ENCODE measurements around the gene PLEKHM2.
A peak's percentile ranks its signal among the peaks of the same experiment; 100 is the strongest.
"Not testable (repeated sequence)": the region's sequence is repeated elsewhere in the genome, so short reads cannot be mapped to it uniquely, and the experiment has no call there.

The PLEKHM2 gene

DNA sequence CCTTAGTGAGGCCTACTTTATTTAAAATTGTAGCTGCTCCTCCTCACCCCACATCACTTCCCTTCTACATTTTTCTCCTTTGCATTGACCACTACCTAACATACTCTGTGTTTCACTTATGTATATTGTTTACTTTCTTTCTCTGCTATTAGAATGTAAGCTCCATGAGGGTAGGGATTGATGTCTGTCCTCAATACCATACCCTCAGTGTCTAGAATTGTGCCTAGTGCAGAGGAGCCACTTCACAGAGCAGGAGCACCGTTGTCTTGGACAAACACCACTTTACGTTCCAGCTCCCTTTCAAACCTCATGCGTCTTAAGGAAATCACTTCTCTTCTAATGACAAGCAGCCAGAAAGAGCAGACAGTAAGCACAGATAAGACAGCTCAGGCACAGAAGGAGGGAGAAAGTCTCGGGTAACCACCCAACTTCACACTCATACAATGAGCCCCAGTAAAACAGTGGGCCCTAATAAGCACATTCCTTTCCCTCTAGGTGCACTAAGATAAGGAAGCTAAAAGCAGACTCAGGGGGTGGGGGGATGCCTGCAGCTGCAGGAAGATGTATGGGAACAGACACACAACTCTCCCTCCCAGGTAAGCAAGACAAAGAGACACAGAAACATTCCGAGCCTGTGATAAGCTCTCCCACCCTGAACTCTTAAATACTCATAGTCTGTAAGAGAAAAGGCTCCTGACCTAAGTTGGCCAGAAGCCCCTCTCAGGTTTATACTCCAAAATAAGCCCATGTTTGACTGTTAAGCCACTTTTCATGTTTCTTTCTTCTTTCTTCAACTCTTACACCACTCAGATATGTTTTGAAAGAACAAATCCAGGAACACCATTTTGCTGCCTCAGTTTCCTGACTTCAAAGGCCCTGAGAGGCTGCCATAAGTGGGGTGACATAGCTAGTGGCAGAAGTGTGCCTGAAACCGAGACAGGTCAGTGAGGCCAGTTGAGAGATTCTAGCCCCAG, 7.1 kb upstream of the PLEKHM2 start:
- no peak for DNase-seq

DNA sequence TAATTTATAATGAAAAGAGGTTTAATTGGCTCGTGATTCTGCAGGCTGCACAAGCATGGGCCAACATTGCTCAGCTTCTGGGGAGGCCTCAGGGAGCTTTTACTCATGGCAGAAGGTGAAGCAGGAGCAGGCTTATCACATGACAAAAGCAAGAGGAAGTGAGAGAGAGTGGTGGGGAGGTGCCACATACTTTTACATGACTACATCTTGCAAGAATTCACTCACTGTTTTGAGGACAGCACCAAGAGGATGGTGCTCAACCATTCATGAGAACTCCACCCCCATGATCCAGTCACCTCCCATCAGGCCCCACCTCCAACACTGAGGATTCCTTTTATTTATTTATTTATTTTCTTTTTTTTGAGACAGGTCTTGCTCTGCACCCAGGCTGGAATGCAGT, 5.5 kb upstream of the PLEKHM2 start:
- DNase-seq = peak; percentile 35

DNA sequence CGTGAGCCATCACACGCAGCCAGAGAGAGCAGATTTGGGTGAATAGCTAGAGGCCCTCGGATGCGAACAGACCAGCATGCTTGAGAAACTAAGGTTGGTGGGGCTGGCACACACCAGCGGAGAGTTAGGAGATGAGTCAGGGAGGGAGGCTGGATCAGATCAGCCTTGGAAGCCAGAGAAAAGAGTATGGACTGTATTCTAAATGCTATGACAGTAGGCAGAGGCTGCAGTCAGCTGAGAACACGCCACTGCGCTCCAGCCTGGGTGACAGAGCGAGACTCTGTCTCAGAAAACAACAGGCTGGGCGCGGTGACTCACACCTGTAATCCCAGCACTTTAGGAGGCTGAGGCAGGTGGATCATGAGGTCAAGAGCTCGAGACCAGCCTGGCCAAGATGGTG, 4.0 kb upstream of the PLEKHM2 start:
- DNase-seq = peak; percentile 31

DNA sequence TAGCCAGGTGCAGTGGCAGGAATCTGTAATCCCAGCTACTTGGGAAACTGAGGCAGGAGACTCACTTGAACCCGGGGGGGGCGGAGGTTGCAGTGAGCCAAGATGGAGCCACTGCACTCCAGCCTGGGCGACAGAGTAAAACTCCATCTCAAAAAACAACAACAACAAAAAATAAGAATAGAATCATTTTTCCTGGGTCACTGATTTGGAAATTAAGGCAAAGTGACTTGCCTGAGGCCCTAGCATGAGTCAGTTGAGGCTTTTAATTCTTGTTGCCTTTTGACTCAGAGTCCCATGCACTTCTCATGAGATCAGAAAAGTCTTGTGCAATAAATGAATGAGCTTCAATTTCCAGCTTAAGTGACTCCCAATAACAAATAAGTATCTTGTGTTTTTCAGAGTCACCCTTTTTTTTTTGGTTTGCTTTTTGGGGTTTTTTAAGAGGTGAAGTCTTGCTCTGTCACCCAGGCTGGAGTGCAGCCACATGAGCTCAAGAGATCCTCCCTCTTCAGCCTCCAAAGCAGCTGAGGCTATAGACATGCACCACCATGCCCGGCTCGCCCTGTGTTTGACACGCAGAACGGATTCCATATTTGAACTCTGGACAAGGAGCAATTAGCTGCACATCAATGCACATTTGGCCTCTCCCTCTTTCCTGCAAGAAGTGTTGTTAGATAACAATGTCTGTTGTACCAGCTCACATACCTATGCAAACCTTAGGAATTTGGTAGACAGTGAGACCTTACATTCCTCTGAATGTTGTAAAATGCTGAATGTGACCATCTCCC, 3.4 kb upstream of the PLEKHM2 start:
- DNase-seq = peak; percentile 30

DNA sequence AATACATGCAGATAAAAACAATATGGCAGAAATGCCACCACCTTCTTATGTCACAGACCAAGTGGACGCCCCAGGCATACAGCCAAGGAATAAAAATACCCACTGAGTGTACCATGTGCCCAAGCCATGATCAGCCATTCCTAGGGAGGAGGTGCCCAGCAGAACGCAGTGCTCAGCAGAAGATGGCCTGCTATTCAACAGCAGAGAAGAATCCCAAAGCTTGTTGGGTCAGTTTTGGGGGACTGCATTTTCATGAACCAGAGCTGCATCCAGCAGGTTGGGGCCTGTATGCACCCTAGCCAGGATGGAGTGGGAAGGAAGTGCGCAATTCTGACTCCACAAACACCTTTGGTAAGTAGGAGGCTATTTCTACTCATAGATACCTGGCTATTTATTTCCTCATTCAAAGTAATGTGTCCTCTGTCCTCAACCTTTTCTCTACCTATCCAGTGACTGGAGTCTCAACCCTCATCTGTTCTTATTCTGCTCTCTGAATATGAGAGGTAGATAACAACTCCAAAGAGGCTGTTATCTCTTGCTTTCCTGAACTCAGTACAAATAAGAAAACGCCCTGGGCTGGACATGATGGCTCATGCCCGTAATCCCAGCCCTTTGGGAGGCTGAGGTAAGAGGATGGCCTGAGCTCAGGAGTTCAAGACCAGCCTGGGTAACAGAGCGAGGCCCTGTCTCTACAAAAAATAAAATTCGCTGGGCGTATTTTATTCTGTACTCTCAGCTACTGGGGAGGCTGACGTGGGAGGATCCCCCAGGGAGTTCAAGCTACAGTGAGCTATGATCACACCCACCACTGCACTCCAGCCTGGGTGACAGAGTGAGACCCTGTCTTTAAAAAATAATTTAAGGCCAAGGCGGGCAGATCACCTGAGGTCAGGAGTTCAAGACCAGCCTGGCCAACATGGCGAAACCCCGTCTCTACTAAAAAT, 2.5 kb upstream of the PLEKHM2 start:
- no peak for DNase-seq

DNA sequence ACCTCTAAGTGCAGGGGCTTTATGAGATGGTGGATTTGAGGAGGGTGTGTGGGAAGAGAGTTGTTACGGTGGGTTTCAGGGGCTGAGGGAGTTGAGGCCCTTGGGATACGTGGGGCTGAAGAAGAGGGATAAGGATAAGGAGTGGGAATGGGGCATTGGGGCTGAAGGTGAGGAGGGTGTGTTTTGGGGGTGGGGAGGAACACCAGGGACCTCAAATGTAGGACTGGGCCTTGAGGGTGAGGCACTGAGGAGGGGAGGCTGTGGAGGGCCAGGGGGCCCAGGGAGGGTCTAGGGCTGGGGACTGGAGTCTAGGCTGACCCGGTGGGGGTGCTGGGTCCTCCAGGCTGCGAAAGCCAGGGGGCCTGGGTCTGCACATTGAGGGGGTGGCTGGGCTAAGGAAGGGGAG, 1.2 kb upstream of the PLEKHM2 start:
- DNase-seq = no peak

DNA sequence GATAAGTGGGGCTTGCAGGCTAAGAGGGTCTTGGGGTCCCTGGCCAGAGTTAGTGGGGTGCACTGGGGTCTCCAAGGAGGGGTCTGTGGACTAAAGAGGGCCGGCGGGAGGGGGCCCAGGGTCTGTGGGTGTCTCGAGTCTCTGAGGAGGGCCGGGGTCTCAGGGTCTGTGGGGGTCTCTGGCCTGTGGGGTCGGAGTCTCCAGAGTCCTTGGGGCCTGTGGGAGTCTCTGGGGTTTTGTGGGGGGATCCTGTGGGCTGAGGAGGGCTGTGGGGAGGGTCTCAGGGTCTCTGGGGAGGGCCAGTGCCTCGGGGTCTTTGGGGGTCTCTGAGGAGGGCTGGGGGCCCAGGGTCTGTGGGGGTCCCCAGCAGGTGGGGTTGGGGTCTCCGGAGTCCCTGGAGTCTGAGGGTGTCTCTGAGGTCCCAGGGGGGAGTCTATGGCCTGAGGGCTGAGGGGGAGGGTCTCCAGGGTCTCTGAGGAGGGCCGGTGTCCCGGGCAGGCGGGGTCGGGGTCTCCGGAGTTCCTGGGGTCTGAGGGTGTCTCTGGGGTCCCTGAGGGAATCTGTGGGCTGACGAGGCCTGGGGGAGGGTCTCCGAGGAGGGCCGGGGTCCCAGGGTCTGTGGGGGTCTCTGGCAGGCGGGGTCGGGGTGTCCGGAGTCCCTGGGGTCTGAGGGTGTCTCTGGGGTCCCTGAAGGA, 628 bp upstream of the PLEKHM2 start:
- DNase-seq = no peak

DNA sequence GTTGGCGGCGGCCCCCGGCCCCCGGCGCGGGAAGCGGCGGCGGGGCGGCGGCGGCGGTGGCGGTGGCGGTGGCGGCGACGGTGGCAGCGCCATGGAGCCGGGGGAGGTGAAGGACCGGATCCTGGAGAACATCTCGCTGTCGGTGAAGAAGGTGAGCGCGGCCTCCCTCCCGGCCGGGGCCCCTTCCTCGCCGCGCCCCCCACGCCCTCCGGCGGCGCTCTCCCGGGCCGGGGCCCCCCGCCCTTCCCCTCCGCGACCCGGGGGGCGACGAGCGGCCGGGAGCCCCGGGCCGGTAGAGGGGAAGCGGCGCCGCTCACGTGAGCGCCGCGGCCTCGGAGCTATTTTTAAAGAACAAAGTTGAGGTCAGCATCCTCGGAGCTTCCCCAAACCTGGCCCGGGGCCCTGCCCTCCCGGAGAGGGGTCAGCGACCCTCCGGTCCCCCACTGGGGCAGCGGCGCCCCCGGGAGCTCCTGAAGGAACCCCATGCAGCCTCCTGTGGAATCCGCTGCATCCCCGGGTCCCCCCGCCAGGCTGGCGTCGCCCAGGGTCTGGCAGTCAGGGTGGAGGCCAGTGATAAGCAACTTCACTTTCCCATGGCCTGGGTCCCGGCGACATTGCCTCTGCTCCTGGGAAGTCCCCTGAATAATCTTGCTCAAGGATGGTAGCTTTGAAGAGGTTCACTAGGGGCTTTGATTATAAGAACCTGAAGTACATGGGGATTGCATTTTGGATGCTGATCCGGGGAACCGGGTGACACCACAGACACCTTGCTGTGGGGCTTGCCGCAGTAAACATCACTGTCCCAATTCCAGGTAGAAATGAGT, 560 bp downstream of the PLEKHM2 start:
- DNase-seq = peak; percentile 33

DNA sequence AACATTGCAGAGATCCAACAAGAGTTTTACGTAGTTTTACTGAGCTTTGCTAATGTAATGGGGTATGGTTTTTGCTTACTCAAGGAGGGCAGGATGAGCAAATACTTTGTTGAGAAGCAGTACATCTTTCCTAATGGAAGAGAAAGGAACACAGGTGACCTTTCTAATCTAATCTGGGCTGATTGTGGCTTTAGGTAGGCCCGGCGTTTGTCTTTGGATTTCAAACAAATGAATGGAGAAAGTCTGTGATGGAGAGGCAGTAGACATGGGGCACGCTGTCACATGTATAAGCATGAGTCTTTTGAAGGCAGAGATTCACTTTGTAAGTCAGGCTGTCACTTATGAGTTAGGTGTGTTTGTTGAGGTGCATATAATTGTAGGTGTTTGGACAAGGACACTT, 1.7 kb downstream of the PLEKHM2 start:
- DNase-seq = no peak

DNA sequence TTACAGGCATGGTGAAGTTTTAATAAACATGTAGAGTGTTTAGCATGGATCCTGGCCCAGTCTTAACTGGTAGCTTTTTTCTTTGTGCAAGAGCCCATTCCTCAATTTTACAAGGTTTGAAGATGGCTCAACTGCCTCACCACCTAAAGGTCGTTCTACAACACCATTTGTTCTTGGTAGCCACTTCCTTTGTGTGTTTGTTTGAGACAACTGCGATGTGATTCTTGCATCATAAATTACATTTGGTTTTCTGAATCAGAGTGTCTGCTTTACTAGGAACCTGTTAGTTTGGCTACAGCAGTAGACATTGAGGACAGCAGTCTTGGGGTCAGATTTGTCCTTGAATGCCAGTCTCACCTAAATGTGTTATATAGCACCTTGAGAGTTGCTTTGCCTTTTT, 3.3 kb downstream of the PLEKHM2 start:
- no peak for DNase-seq

DNA sequence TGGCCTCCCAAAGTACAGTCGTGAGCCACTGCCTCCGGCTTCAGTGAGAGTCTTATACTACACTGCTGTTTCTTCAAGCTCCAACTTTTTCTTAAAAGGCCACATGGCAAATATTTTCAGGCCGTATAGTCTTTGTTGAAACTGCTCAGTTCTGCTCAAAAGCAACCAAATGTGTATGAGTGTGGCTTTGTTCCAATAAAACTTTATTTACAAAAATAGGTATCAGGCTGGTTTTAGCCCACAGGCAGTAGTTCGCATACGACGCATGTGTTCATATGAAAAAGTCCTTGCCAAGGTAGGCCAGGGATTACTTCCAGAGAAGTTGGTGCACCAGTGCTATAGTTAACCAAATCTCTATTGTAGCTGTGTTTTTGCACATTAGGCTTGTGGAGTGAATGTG, 6.2 kb downstream of the PLEKHM2 start:
- no peak for DNase-seq

DNA sequence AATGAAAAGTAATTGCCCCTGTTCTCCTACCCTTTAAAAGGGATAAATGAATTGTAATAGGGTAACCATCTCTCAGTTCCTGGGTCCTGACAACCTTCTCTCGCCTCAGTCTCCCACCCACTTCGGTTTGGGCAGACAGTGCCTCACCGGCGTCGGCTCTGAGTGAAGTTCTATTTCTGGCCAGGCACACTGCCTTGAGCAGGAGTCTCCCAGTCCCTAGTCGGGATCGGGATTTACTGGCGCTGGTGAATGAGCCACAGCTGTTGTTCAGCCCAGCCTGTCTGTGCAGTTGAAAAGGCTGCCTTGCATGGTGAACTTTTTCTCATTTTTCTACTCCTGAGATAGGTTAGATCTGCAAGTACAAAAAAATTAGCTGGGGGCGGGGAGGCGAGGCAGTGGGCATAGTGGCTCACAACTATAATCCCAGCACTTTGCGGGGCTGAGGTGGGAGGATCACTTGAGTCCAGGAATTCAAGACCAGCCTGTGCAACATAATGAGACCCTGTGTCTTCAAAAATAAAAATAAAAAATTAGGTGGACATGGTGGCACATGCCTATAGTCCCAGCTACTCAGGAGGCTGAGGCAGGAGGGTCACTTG, 7.4 kb downstream of the PLEKHM2 start:
- no peak for DNase-seq

DNA sequence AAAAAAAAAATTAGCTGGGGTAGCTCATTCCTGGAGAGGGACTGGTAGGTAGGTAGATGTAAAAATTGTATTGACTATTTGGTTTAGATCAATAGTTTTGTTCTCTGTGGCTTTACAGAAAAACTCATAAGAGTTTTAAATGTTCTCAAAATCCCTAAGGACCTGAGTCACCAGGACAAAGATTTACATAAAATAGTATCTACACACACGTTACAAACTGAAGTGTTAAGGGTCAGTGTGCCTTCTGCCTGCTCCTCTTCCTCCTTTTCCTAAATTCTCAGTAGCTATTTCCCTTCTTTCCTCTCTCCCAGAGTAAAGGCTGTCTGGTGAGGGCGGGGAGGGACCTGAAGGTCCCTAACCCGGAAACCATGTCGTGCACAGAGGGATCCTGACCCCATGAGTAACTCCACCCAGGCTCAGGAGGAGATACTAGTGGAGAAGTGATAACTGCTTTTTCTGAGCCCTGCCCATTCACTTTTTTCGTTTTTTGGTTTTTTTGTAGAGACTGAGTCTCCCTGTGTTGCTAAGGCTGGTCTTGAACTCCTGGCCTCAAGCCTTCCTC, 8.1 kb downstream of the PLEKHM2 start:
- no peak for DNase-seq

DNA sequence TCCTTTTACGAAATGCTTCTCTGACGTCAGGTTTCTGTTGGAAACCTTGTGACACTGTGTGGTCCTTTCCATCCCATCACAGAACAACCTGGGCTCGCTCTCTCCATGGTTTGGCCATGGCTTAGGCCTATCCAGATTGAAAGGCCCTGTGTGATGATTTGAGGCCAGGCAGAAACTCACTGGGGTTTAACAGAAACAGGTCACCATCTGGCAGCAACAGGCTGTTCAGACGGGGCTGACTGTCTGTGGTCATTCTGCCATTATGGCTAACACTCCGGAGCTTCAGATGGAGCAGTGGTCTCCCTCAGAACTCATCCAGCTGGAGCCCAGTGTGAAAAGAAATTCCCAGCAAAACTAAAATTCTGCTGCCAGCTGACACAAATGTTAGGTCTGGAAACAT, 9.3 kb downstream of the PLEKHM2 start:
- DNase-seq = no peak

DNA sequence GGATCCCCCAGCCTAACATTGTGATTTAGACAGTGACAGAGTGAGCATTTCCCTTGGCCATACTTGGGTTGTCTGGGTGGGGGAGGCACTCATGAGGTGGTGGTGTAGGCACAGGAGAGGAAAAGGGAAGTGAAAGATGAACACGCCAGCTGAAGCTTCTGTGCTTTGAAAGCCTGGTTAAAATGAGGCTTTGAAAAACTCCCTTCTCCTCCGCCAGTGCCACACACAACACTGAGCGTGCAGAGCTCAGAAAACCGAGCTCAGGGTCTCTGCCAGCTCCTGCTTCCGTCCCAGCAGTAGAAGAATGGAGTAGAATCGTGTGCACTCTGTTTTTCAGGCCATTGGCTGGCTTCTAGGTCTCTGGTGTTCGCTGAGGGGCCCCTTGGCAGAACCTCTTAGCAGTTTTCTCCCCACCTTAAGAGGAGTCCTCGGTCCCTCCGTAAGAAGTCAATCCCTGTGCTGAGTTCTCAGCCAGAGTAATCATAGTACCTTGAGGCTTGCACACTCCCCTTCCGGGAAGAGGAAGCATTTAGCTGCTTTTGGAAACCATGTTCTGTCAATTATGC, 12.9 kb downstream of the PLEKHM2 start:
- peak; percentile 23 for DNase-seq

DNA sequence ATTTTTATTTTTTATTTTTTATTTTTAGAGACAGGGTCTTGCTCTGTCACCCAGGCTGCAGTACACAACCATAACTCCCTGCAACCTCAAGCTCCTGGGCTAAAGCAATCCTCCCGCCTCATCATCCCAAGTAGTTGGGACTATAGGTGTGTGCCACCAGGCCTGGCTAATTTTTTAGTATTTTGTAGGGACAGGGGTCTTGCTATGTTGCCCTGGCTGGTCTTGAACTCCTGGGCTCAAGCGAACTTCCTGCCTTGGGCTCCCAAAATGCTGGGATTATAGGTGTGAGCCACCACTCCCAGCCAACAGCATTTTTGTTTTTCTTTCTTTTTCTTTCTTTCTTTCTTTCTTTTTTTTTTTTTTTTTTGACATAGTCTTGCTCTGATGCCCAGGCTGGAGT, 14.1 kb downstream of the PLEKHM2 start:
- no peak for DNase-seq

DNA sequence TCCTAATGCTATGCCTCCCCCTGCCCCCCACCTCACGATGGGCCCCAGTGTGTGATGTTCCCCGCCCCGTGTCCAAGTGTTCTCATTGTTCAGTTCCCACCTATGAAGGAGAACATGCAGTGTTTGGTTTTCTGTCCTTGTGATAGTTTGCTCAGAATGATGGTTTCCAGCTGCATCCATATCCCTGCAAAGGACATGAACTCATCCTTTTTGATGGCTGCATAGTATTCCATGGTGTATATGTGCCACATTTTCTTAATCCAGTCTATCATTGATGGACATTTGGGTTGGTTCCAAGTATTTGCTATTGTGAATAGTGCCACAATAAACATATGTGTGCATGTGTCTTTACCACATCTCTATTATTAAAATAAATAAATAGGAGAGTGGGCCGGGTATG, 15.2 kb downstream of the PLEKHM2 start:
- DNase-seq = not testable (repeated sequence)

DNA sequence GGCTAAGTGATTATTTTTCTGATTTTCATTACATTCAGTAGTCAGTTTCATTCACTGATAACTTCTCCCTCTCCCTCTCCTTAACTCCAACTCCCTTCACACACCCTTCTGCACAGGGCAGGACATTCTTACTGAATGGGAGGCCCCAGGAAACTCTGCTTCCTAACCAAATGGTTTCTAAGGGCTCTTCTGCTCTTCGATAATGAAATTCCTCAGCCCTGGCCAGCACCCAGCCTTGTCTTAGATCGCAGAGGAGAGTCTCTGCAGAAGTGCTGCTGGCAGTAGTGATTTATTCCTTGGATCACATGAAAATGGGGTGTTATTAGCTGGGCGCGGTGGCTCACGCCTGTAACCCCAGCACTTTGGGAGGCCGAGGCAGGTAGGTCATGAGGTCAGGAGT, 16.4 kb downstream of the PLEKHM2 start:
- no peak for DNase-seq

DNA sequence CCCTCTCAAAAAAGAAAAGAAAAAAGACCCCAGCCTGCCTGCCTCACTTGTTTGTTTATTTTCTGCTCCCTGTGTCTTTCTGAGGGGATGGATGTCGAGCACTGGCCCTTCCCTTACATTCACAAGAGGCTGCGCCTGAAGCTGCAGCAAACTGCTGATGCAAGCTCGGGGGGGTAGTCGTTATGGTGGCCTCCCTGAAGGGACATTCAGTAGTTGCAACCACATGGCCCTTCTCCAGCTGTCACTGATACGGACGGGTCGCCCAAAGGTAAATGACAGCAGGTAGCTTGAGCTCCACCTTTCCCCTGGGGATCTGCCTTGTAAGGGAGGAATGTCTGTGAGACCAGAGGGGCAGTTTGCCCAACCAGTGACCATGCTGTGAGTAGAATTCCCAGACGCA, 17.7 kb downstream of the PLEKHM2 start:
- no peak for DNase-seq
